GM18498 (cell line): ENCODE data around the gene PRLH.
"Not testable (repeated sequence)": the region's sequence is repeated elsewhere in the genome, so short reads cannot be mapped to it uniquely, and the experiment has no call there.

Experiments
- ATAC-seq: cut with Tn5 transposase; IDR thresholded peaks from one replicate; pipeline ENCODE4 v1.9.1; 2021; ENCODE audit warnings: mild to moderate bottlenecking, moderate library complexity; ENCODE audit not compliant: unreplicated experiment

Gene PRLH

GRCh38 chr2:237577956-237578870 lies 11.8 kb downstream of the PRLH start:
- ATAC-seq: no peak

- ATAC-seq: no peak
Observed at GRCh38 chr2:237581326-237581725, 15.0 kb downstream of the PRLH start.

- ATAC-seq: no peak
Observed at GRCh38 chr2:237581751-237582746, 15.7 kb downstream of the PRLH start.

- ATAC-seq: no peak
Observed at GRCh38 chr2:237583385-237584295, 17.3 kb downstream of the PRLH start.

GRCh38 chr2:237585590-237586221 lies 19.3 kb downstream of the PRLH start:
- no peak for ATAC-seq

- no peak for ATAC-seq
Observed at GRCh38 chr2:237588044-237588696, 21.8 kb downstream of the PRLH start.

- ATAC-seq: no peak
Observed at GRCh38 chr2:237590272-237591140, 24.1 kb downstream of the PRLH start, which contains the start of gene RAB17. TSS of gene RAB17 (minus strand) at chr2:237590734. CDS start at chr2:237586154, 4,580 bp downstream.

GRCh38 chr2:237591141-237591881 lies 24.9 kb downstream of the PRLH start:
- no peak for ATAC-seq

- no peak for ATAC-seq
Observed at GRCh38 chr2:237592425-237592980, 26.1 kb downstream of the PRLH start.

- no peak for ATAC-seq
Observed at GRCh38 chr2:237593036-237593435, 26.7 kb downstream of the PRLH start.

- ATAC-seq: no peak
Observed at GRCh38 chr2:237593596-237594320, 27.4 kb downstream of the PRLH start.

GRCh38 chr2:237594514-237594871 lies 28.1 kb downstream of the PRLH start:
- ATAC-seq: no peak

GRCh38 chr2:237595829-237596519 lies 29.6 kb downstream of the PRLH start:
- not testable (repeated sequence) for ATAC-seq

GRCh38 chr2:237596520-237597195 lies 30.3 kb downstream of the PRLH start:
- no peak for ATAC-seq
